CD4-positive, alpha-beta T cell treated with Interleukin-12 subunit alpha and Interleukin-12 subunit beta, for 1 hour (primary cell): Measurements from ENCODE around the gene PTPRT.
"Not testable (repeated sequence)": the region's sequence is repeated elsewhere in the genome, so short reads cannot be mapped to it uniquely, and the experiment has no call there.

ENCODE experiments used
- DNase-seq: peaks from one replicate; pipeline ENCODE4 v3.0.0-alpha.2; 2020

The PTPRT gene

GRCh38 chr20:42258564-42259302, 931.0 kb downstream of the PTPRT start:
- no peak for DNase-seq

GRCh38 chr20:42255821-42256220, 933.9 kb downstream of the PTPRT start:
- DNase-seq, result no peak

GRCh38 chr20:42254673-42255072, 935.0 kb downstream of the PTPRT start:
- no peak for DNase-seq

- DNase-seq, result no peak
Measured at GRCh38 chr20:42252116-42252515, 937.6 kb downstream of the PTPRT start.

- no peak for DNase-seq
Measured at GRCh38 chr20:42218621-42219374, 970.9 kb downstream of the PTPRT start.

- no peak for DNase-seq
Measured at GRCh38 chr20:42214074-42214473, 975.6 kb downstream of the PTPRT start.

- DNase-seq, result no peak
Measured at GRCh38 chr20:42212391-42212790, 977.3 kb downstream of the PTPRT start.

GRCh38 chr20:42206557-42206956, 983.1 kb downstream of the PTPRT start:
- DNase-seq, result not testable (repeated sequence)

GRCh38 chr20:42204109-42204660, 985.5 kb downstream of the PTPRT start:
- no peak for DNase-seq

GRCh38 chr20:42197599-42197998, 992.1 kb downstream of the PTPRT start:
- no peak for DNase-seq

GRCh38 chr20:42193119-42193518, 996.6 kb downstream of the PTPRT start:
- no peak for DNase-seq

- DNase-seq, result no peak
Measured at GRCh38 chr20:42192321-42192720, 997.4 kb downstream of the PTPRT start.

GRCh38 chr20:42191140-42191860, 998.4 kb downstream of the PTPRT start:
- DNase-seq, result no peak

- DNase-seq, result no peak
Measured at GRCh38 chr20:42190084-42190483, 999.6 kb downstream of the PTPRT start.

GRCh38 chr20:42186337-42186736, 1003.4 kb downstream of the PTPRT start:
- DNase-seq, result no peak

GRCh38 chr20:42183147-42183546, 1006.6 kb downstream of the PTPRT start:
- no peak for DNase-seq

- DNase-seq, result no peak
Measured at GRCh38 chr20:42181064-42181463, 1008.6 kb downstream of the PTPRT start.

GRCh38 chr20:42179768-42180167, 1009.9 kb downstream of the PTPRT start:
- DNase-seq, result no peak

- DNase-seq, result no peak
Measured at GRCh38 chr20:42173440-42173839, 1016.3 kb downstream of the PTPRT start.

GRCh38 chr20:42164121-42164890, 1025.4 kb downstream of the PTPRT start:
- DNase-seq, result no peak

GRCh38 chr20:42161228-42161829, 1028.4 kb downstream of the PTPRT start:
- no peak for DNase-seq

- no peak for DNase-seq
Measured at GRCh38 chr20:42159808-42160207, 1029.9 kb downstream of the PTPRT start.
